OCI-LY1 (cell line): ENCODE data around the gene NTRK3.

Experiments
- H2AFZ ChIP-seq: fragments of 200-600 bp; sonication (generic), shearing (Covaris generic); 2 replicates; pipeline ENCODE4 v1.6.0; 2014; ENCODE audit warnings: antibody characterized with exemption, mild to moderate bottlenecking, low read length
- H3F3A ChIP-seq: fragments of 200-600 bp; sonication (generic), shearing (Covaris generic); 2 replicates; pipeline ENCODE4 v1.6.0; 2014; ENCODE audit warnings: mild to moderate bottlenecking, antibody characterized with exemption, low read length, moderate library complexity; ENCODE audit not compliant: insufficient read depth
- H3K27ac ChIP-seq: fragments of 200-600 bp; sonication (generic); 2 replicates; pipeline ENCODE4 v1.5.1; 2014; ENCODE audit warnings: low read length, mixed run types, mild to moderate bottlenecking, low read depth; ENCODE audit not compliant: poor library complexity, severe bottlenecking
- H3K27me3 ChIP-seq: fragments of 200-600 bp; sonication (generic); 2 replicates; pipeline ENCODE4 v1.6.0; 2014; ENCODE audit warnings: antibody characterized with exemption, mild to moderate bottlenecking, low read length, moderate library complexity; ENCODE audit not compliant: insufficient read depth
- H3K36me3 ChIP-seq: fragments of 200-600 bp; sonication (generic); 2 replicates; pipeline ENCODE4 v1.6.1; 2014; ENCODE audit warnings: mild to moderate bottlenecking, antibody characterized with exemption, low read length, moderate library complexity, mixed read lengths; ENCODE audit not compliant: insufficient read depth
- H3K4me1 ChIP-seq: fragments of 200-600 bp; sonication (generic); 2 replicates; pipeline ENCODE4 v1.5.1; 2014; ENCODE audit warnings: mild to moderate bottlenecking, low read length, moderate library complexity; ENCODE audit not compliant: insufficient read depth, severe bottlenecking
- H3K4me2 ChIP-seq: fragments of 200-600 bp; sonication (generic), shearing (Covaris generic); 2 replicates; pipeline ENCODE4 v1.6.1; 2014; ENCODE audit warnings: low read length
- H3K4me3 ChIP-seq: fragments of 200-600 bp; sonication (generic); 2 replicates; pipeline ENCODE4 v1.5.1; 2014; ENCODE audit warnings: low read length, low read depth, mild to moderate bottlenecking, mixed read lengths; ENCODE audit not compliant: poor library complexity, severe bottlenecking
- H3K79me2 ChIP-seq: fragments of 200-600 bp; shearing (Covaris generic); 2 replicates; pipeline ENCODE4 v1.6.1; 2016; ENCODE audit warnings: mixed run types, low read length, mixed read lengths; ENCODE audit not compliant: insufficient read depth
- H3K9ac ChIP-seq: fragments of 200-600 bp; sonication (generic), shearing (Covaris generic); 2 replicates; pipeline ENCODE4 v1.6.1; 2014; ENCODE audit warnings: mild to moderate bottlenecking, low read length, mixed read lengths
- H3K9me2 ChIP-seq: fragments of 200-600 bp; sonication (generic), shearing (Covaris generic); 2 replicates; pipeline ENCODE4 v1.6.1; 2014; ENCODE audit warnings: low read depth, mild to moderate bottlenecking, low read length, mixed read lengths
- H3K9me3 ChIP-seq: fragments of 200-600 bp; shearing (Covaris generic); 2 replicates; pipeline ENCODE4 v1.6.1; 2014; ENCODE audit warnings: low read length, mixed read lengths
- H4K20me1 ChIP-seq: fragments of 200-600 bp; sonication (generic), shearing (Covaris generic); 2 replicates; pipeline ENCODE4 v1.6.0; 2016; ENCODE audit warnings: mild to moderate bottlenecking, low read length; ENCODE audit not compliant: insufficient read depth
- EZH2 ChIP-seq: fragments of 200-600 bp; sonication (generic), shearing (Covaris generic); IDR thresholded peaks from 2 replicates; pipeline ENCODE4 v1.8.0; 2017; ENCODE audit warnings: borderline replicate concordance, mixed run types, mild to moderate bottlenecking, antibody characterized with exemption, low read length, moderate library complexity, mixed read lengths
- TF ChIP-seq, protein P1 (sequence below): fragments of 200-600 bp; sonication (generic), shearing (Covaris generic); IDR thresholded peaks from 2 replicates; pipeline ENCODE4 v1.5.1; 2017; ENCODE audit warnings: mild to moderate bottlenecking, antibody characterized with exemption, low read length, moderate library complexity, mixed read lengths

Gene NTRK3

DNA sequence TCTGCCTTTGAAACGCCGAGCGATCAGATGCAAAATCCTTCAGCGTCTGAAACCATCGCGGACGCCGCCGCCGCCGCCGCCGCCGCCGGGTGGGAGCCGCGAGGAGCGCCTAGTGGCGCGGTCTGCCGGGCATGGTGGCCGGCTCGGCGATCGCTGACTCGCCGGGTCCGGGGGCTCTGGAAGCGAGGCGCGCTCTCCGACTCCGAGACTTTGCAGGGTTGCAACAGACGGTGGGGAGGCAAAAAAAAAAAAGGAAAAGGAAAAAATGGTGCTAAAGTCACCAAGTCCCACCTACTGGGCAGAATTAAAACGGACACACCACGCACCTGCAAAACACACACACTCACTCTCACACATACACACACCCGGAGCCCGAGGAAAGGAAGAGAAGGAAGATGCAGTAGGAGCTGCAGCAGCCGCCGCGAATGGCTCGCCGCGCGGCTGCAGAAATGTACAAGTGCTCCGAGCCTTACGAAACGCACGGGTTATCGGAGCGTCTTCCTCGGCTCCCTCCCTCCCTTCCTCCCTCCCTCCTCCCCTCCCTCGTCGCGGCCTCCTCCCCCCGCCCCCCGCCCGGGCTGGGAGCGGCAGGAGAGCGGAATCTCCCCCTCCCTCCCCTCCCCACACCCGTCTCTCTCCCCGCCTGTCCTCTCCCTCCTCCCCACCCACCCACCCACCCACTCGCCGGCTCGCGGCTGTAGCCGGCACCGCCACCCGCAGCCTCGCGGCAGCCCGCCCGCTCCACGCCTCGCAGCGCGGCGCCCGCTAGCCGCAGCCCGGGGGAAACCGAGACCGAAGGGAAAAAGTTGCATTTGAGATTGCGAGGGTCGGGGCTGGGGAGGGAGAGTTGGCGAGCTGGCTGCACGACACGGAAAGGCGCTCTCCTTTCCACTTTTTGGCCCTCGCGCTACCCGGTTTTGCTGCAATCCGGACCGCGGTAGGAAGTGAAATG lies at the start of gene NTRK3:
TSS of gene NTRK3 (minus strand) at position 461 of the 952 bp plus-strand sequence. CDS start 586 bp downstream, outside the sequence.
- Histone ChIP-seq H3K4me1 (no peaks in the 10 kb centered on the region), H3K79me2 (no peaks in the 10 kb centered on the region), H3K27me3 (no peaks in the 10 kb centered on the region), H3K4me2 (no peak within 1 kb of the TSS), H3K36me3 (no peaks in the 10 kb centered on the region), H3F3A (no peaks in the 10 kb centered on the region), H3K9ac (no peak within 1 kb of the TSS), H3K27ac (no peak within 1 kb of the TSS), H3K4me3 (no peak within 1 kb of the TSS), H3K9me3 (no peaks in the 10 kb centered on the region), H3K9me2 (no peaks in the 10 kb centered on the region), H2AFZ (no peak within 1 kb of the TSS), H4K20me1 (no peaks in the 10 kb centered on the region)
- TF ChIP-seq, protein P1, sequence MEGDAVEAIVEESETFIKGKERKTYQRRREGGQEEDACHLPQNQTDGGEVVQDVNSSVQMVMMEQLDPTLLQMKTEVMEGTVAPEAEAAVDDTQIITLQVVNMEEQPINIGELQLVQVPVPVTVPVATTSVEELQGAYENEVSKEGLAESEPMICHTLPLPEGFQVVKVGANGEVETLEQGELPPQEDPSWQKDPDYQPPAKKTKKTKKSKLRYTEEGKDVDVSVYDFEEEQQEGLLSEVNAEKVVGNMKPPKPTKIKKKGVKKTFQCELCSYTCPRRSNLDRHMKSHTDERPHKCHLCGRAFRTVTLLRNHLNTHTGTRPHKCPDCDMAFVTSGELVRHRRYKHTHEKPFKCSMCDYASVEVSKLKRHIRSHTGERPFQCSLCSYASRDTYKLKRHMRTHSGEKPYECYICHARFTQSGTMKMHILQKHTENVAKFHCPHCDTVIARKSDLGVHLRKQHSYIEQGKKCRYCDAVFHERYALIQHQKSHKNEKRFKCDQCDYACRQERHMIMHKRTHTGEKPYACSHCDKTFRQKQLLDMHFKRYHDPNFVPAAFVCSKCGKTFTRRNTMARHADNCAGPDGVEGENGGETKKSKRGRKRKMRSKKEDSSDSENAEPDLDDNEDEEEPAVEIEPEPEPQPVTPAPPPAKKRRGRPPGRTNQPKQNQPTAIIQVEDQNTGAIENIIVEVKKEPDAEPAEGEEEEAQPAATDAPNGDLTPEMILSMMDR, result no peak
- no peak for TF ChIP-seq EZH2

DNA sequence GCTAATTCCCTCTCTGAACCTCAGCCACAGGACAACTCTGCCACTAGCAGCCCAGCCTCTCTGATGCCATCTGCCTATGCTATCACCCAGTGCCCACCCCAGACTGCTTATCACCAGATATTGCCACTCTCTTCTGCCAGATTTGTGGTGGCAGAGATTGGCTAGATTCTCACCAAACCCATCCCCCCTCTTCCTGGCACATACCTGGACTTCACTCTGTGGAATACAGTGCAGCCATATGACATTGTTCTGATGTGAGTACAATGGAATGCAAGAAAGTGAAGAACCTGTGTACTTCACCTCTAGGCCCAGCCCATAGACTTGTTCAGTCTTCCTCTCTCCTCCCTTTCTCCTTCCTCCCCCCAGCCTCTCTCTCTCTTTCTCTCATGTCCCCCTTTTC lies 46.9 kb upstream of the NTRK3 start:
- no peaks in the 10 kb centered on the region for H3K79me2 ChIP-seq
- H3K27ac ChIP-seq, result no peak overlapping the region
- H3K9ac ChIP-seq, result no peak overlapping the region
- H3K4me1 ChIP-seq, result no peaks in the 10 kb centered on the region
- no peaks in the 10 kb centered on the region for H3K36me3 ChIP-seq
- no peaks in the 10 kb centered on the region for H3K9me3 ChIP-seq
- no peak overlapping the region for H3K4me2 ChIP-seq
- TF ChIP-seq, protein P1, result no peak
- TF ChIP-seq EZH2, result no peak
- no peaks in the 10 kb centered on the region for H4K20me1 ChIP-seq
- H3K4me3 ChIP-seq, result no peak overlapping the region
- no peaks in the 10 kb centered on the region for H3K9me2 ChIP-seq
- no peaks in the 10 kb centered on the region for H3F3A ChIP-seq
- H2AFZ ChIP-seq, result no peak overlapping the region
- H3K27me3 ChIP-seq, result no peaks in the 10 kb centered on the region

DNA sequence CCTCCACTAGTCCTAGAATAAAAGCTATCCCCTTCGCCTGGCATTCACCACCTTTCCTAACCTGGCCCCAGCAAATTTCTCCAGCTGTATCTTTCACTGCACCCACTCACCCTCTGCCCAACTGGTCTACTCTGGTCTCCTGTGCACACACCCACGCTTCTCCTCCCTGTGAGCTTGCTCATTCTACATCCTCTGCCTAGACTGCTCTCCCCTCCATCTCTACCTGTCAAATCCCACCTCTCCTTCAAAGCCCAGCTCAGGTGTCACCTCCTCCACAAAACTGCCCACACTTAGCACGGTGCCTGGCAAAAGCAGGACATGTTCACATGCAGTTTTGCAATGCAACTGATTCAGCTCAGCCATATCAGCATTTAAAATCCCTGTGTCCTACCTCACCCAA lies 45.8 kb upstream of the NTRK3 start:
- Histone ChIP-seq H3F3A (no peaks in the 10 kb centered on the region), H3K4me3 (no peak overlapping the region), H3K9ac (no peak overlapping the region), H3K79me2 (no peaks in the 10 kb centered on the region), H4K20me1 (no peaks in the 10 kb centered on the region), H3K27ac (no peak overlapping the region), H3K9me3 (no peaks in the 10 kb centered on the region), H2AFZ (no peak overlapping the region), H3K27me3 (no peaks in the 10 kb centered on the region), H3K4me2 (no peak overlapping the region), H3K9me2 (no peaks in the 10 kb centered on the region), H3K4me1 (no peaks in the 10 kb centered on the region), H3K36me3 (no peaks in the 10 kb centered on the region)
- no peak for TF ChIP-seq EZH2
